Liver (tissue), 9 donors: Measurements from ENCODE around the gene SAMD5. TPM values are rescaled to one million over a fixed set of nuclear protein-coding genes. Genes with fewer than 3 reads are reported as not detected.

Experiments used
- DNase-seq: peaks from one replicate; pipeline ENCODE4 v3.0.0-alpha.2; 2017; ENCODE audit warnings: low spot score
- H3K27ac ChIP-seq, 2 donors: one replicate each; pipeline ENCODE4 v1.7.0; 2013; ENCODE audit warnings: inconsistent platforms in 2 of 2, low read length in 2 of 2, control low read depth in 1 of 2, low read depth in 1 of 2, mild to moderate bottlenecking in 1 of 2
- H3K27me3 ChIP-seq, 4 donors: one replicate each; pipeline versions ENCODE4 v1.6.1 to v1.7.0; 2013; ENCODE audit warnings: low read length in 3 of 4, inconsistent platforms in 1 of 4, mild to moderate bottlenecking in 1 of 4, moderate library complexity in 1 of 4; ENCODE audit not compliant: control insufficient read depth in 4 of 4, insufficient read depth in 4 of 4
- H3K36me3 ChIP-seq, 4 donors: one replicate each; pipeline versions ENCODE4 v1.6.1 to v1.7.0; 2013; ENCODE audit warnings: low read length in 3 of 4, mild to moderate bottlenecking in 3 of 4, low read depth in 1 of 4, moderate library complexity in 1 of 4; ENCODE audit not compliant: control insufficient read depth in 4 of 4, insufficient read depth in 3 of 4
- H3K4me1 ChIP-seq, 4 donors: one replicate each; pipeline versions ENCODE4 v1.6.1 to v1.7.0; 2013; ENCODE audit warnings: low read length in 3 of 4, mild to moderate bottlenecking in 3 of 4, moderate library complexity in 1 of 4; ENCODE audit not compliant: control insufficient read depth in 4 of 4, insufficient read depth in 4 of 4
- H3K4me3 ChIP-seq, 3 donors: one replicate each; pipeline versions ENCODE4 v1.6.1 to v1.7.0; 2013; ENCODE audit warnings: low read length in 3 of 3, control low read depth in 1 of 3, low read depth in 1 of 3, mild to moderate bottlenecking in 1 of 3
- H3K9ac ChIP-seq, 2 donors: one replicate each; pipeline ENCODE4 v1.7.0; 2013; ENCODE audit warnings: low read length in 2 of 2, mild to moderate bottlenecking in 2 of 2, moderate library complexity in 2 of 2, control low read depth in 1 of 2, low read depth in 1 of 2
- H3K9me3 ChIP-seq, 4 donors: one replicate each; pipeline versions ENCODE4 v1.6.1 to v1.7.0; 2013; ENCODE audit warnings: low read length in 3 of 4; ENCODE audit not compliant: control insufficient read depth in 4 of 4
- EGR1 ChIP-seq, 2 donors: IDR thresholded peaks; 2 replicates each; pipeline ENCODE4 v1.6.1; 2016 to 2018; ENCODE audit warnings: antibody characterized with exemption in 2 of 2, low read depth in 2 of 2
- FOXA2 ChIP-seq: IDR thresholded peaks from 2 replicates; pipeline ENCODE4 v1.6.1; 2016; ENCODE audit warnings: antibody characterized with exemption
- GABPA ChIP-seq, 2 donors: IDR thresholded peaks in 1 of 2; conservative IDR thresholded peaks in 1 of 2; 2 replicates each; pipeline ENCODE4 v1.6.1; 2016; ENCODE audit warnings: antibody characterized with exemption in 2 of 2, mild to moderate bottlenecking in 1 of 2, moderate library complexity in 1 of 2
- HNF4A ChIP-seq, 2 donors: conservative IDR thresholded peaks; 2 replicates each; pipeline ENCODE4 v1.6.1; 2016; ENCODE audit warnings: antibody characterized with exemption in 2 of 2, mild to moderate bottlenecking in 2 of 2
- HNF4G ChIP-seq: IDR thresholded peaks from 2 replicates; pipeline ENCODE4 v1.6.1; 2016; ENCODE audit warnings: antibody characterized with exemption
- NR2F2 ChIP-seq: IDR thresholded peaks from 2 replicates; pipeline ENCODE4 v1.6.1; 2016; ENCODE audit warnings: antibody characterized with exemption
- RAD21 ChIP-seq, 2 donors: IDR thresholded peaks; 2 replicates each; pipeline ENCODE4 v1.6.1; 2016; ENCODE audit warnings: antibody characterized with exemption in 2 of 2, mild to moderate bottlenecking in 2 of 2
- TAF1 ChIP-seq: conservative IDR thresholded peaks from 2 replicates; pipeline ENCODE4 v1.6.1; 2016; ENCODE audit warnings: antibody characterized with exemption, mild to moderate bottlenecking
- YY1 ChIP-seq: IDR thresholded peaks from 2 replicates; pipeline ENCODE4 v1.6.1; 2016; ENCODE audit warnings: antibody characterized with exemption, mild to moderate bottlenecking
- WGBS: extraction: QIAGEN DNeasy Blood & Tissue Kit; methylation state at CpG from one replicate; pipeline ENCODE4 v1.1.7; 2013; 5-methylcytosine and 5-hydroxymethylcytosine counted together
- polyA plus RNA-seq, 2 donors: library from polyadenylated mRNA; stranded (reverse) in 1 of 2; unstranded in 1 of 2; fragments of 200-250 nt in 1 of 2; fragments of >200 nt in 1 of 2; fragmentation: Nextera tagmentation in 1 of 2; extraction: Ambion mirVana in 1 of 2; gene quantifications; one replicate each; pipeline versions ENCODE4 v1.2.1 to v1.2.3, GENCODE V29; 2013 to 2015
- total RNA-seq, 2 donors: library from RNA; depleted of rRNA; stranded (reverse); fragments of >200 nt; gene quantifications; one replicate each; pipeline ENCODE4 v1.2.3, GENCODE V29; 2014
- TF ChIP-seq, protein P1 (sequence below): IDR thresholded peaks from 2 replicates; pipeline ENCODE4 v1.6.1; 2016; ENCODE audit warnings: antibody characterized with exemption, mild to moderate bottlenecking
- TF ChIP-seq, protein P2 (sequence below): fragments of 150-350 bp; IDR thresholded peaks from 2 replicates; pipeline ENCODE4 v1.5.1; 2017; ENCODE audit warnings: improper control_type of control experiment, low read depth, low read length; ENCODE audit not compliant: missing input control
- TF ChIP-seq, protein P3 (sequence below): IDR thresholded peaks from 2 replicates; pipeline ENCODE4 v1.6.1; 2016; ENCODE audit warnings: antibody characterized with exemption
- TF ChIP-seq, protein P4 (sequence below): IDR thresholded peaks from 2 replicates; pipeline ENCODE4 v1.6.1; 2016; ENCODE audit warnings: antibody characterized with exemption
- donor health status: healthy.
- donor health status: healthy.
- donor health status: healthy.
- donor health status: healthy.
- donor health status: healthy.

The SAMD5 gene
- total RNA-seq (1 to 10 TPM; 2.7 to 7.6 TPM), polyA plus RNA-seq (1 to 10 TPM; 3.1 to 3.2 TPM)

DNA sequence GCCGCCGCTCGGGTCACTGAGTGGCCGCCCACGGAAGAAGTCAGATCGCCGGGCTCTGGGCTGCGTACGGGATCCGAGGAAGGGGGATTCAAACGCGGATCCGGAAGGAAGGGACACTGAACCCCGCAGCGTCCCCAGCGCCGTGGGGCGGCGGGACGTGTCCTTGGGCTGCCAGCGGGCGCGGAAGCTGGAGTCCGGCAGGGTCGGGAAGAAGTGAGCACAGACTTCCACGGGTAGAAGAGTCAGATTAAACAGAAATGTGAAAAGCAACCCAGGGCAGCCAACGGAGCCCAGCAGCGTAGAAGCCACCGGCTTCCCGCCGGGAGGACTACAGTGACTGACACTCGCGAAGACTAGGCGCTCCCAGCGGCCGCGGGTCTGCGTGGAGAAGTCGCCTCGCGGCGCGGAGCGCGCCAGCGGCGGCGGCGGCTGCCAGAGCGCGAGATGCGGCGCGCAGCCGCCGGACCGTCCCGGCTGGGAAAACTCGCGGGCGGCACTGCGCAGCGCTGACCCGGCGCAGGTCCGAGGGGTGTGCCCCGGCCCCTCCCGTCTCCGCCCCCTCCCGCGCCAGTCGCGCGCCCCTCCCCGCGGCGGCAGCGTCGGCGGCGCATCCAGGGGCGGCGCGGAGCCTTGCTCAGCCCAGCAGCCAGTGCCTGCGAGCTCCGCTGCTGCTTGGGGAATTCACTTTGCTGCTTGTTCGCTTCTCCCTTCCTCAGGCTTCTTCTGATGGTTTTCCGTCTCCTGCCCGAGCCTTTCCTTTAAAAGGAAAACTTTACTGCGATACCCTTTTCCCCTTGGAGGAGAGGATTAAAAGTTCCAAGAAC, at the start of gene SAMD5:
TSS of gene SAMD5 (plus strand) at position 649 of the 824 bp plus-strand sequence. CDS start 239 bp downstream, outside the sequence.
- TF ChIP-seq FOXA2 (no peak), YY1 (peak; percentile 27), RAD21 (IDR thresholded peaks at IDR 0.05) (peak in 1 of 2 donors; percentile 11), HNF4A (conservative IDR thresholded peaks at IDR 0.05) (no peak)
- TF ChIP-seq, protein P1, sequence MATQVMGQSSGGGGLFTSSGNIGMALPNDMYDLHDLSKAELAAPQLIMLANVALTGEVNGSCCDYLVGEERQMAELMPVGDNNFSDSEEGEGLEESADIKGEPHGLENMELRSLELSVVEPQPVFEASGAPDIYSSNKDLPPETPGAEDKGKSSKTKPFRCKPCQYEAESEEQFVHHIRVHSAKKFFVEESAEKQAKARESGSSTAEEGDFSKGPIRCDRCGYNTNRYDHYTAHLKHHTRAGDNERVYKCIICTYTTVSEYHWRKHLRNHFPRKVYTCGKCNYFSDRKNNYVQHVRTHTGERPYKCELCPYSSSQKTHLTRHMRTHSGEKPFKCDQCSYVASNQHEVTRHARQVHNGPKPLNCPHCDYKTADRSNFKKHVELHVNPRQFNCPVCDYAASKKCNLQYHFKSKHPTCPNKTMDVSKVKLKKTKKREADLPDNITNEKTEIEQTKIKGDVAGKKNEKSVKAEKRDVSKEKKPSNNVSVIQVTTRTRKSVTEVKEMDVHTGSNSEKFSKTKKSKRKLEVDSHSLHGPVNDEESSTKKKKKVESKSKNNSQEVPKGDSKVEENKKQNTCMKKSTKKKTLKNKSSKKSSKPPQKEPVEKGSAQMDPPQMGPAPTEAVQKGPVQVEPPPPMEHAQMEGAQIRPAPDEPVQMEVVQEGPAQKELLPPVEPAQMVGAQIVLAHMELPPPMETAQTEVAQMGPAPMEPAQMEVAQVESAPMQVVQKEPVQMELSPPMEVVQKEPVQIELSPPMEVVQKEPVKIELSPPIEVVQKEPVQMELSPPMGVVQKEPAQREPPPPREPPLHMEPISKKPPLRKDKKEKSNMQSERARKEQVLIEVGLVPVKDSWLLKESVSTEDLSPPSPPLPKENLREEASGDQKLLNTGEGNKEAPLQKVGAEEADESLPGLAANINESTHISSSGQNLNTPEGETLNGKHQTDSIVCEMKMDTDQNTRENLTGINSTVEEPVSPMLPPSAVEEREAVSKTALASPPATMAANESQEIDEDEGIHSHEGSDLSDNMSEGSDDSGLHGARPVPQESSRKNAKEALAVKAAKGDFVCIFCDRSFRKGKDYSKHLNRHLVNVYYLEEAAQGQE, result peak; percentile 62
- TF ChIP-seq, protein P2, sequence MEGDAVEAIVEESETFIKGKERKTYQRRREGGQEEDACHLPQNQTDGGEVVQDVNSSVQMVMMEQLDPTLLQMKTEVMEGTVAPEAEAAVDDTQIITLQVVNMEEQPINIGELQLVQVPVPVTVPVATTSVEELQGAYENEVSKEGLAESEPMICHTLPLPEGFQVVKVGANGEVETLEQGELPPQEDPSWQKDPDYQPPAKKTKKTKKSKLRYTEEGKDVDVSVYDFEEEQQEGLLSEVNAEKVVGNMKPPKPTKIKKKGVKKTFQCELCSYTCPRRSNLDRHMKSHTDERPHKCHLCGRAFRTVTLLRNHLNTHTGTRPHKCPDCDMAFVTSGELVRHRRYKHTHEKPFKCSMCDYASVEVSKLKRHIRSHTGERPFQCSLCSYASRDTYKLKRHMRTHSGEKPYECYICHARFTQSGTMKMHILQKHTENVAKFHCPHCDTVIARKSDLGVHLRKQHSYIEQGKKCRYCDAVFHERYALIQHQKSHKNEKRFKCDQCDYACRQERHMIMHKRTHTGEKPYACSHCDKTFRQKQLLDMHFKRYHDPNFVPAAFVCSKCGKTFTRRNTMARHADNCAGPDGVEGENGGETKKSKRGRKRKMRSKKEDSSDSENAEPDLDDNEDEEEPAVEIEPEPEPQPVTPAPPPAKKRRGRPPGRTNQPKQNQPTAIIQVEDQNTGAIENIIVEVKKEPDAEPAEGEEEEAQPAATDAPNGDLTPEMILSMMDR, result no peak
- TF ChIP-seq, protein P3, sequence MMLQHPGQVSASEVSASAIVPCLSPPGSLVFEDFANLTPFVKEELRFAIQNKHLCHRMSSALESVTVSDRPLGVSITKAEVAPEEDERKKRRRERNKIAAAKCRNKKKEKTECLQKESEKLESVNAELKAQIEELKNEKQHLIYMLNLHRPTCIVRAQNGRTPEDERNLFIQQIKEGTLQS, result no peak
- Histone ChIP-seq H3K9me3 (no peaks in the 10 kb centered on the region), H3K9ac (peak within 1 kb of the TSS; percentile 47 to 54), H3K27ac (peak within 1 kb of the TSS; percentile 86), H3K4me3 (peak within 1 kb of the TSS; percentile 76 to 89 (median 85)), H3K36me3 (peaks cover 0 to 2% (median under 1%) of the 10 kb centered on the region in 4 donors), H3K27me3 (no peaks in the 10 kb centered on the region), H3K4me1 (peaks cover 2 to 32% (median 21%) of the 10 kb centered on the region in 4 donors)
- DNase-seq, result peak; percentile 37
- under 1% methylated on average over 90 of the region's 90 CpGs for WGBS

DNA sequence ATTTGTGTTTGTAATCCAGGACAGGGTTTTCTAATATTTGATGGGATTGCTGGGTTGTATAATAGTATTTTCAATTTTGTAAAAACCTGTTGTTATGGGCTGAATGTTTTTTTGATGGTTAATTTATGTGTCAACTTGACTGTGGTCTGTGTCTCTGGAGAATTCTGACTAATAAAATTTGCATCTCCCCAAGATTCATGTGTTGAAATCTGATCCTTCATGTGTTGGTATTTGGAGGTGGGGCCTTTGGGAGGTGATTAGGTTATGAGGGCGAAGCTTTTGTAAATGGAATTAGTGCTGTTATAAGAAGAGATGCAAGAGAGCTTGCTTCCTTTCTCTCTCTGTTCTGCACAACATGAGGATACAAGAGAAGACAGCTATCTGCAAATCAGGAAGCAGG, 48.7 kb upstream of the SAMD5 start:
- Histone ChIP-seq H3K4me1 (no peaks in the 10 kb centered on the region), H3K36me3 (no peaks in the 10 kb centered on the region), H3K9me3 (no peaks in the 10 kb centered on the region), H3K9ac (no peak overlapping the region), H3K27ac (no peak overlapping the region), H3K27me3 (no peaks in the 10 kb centered on the region), H3K4me3 (no peak overlapping the region)
- TF ChIP-seq HNF4A (conservative IDR thresholded peaks at IDR 0.05), result no peak
- TF ChIP-seq TAF1, result no peak
- no peak for TF ChIP-seq GABPA (IDR thresholded peaks at IDR 0.05 in 1 of 2, conservative IDR thresholded peaks at IDR 0.05 in 1 of 2)
- no peak for TF ChIP-seq RAD21 (IDR thresholded peaks at IDR 0.05)
- TF ChIP-seq, protein P1, result no peak
- TF ChIP-seq NR2F2, result no peak
- TF ChIP-seq HNF4G, result no peak
- no peak for TF ChIP-seq YY1
- TF ChIP-seq, protein P2, result no peak
- TF ChIP-seq EGR1 (IDR thresholded peaks at IDR 0.05; ENCODE audit: low read depth in 2 of 2), result no peak
- TF ChIP-seq, protein P4, sequence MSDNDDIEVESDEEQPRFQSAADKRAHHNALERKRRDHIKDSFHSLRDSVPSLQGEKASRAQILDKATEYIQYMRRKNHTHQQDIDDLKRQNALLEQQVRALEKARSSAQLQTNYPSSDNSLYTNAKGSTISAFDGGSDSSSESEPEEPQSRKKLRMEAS, result no peak
- 86% methylated on average over 1 of the region's 1 CpG for WGBS
- DNase-seq, result no peak
